RWPE1 (cell line): Measurements from ENCODE around the gene SEC61G.

Experiments used
- CTCF ChIA-PET: fragments of 350-600 bp; sonication (Branson Sonifier 250); formaldehyde crosslinking; extraction: SDS; loops from one replicate; lab custom pipeline; 2021; lab: Yijun Ruan, JAX
- POLR2A ChIA-PET: fragments of 400-600 bp; formaldehyde crosslinking; extraction: SDS; loops from one replicate; lab custom pipeline; 2020; ENCODE audit warnings: antibody characterized with exemption; ENCODE audit not compliant: low non-redundant PET; lab: Yijun Ruan, JAX
- DNase-seq: peaks from one replicate; pipeline ENCODE4 v3.0.0; 2012; ENCODE audit warnings: low spot score
- H3K27ac ChIP-seq: fragments of 450-650 bp; 2 replicates; pipeline ENCODE4 v1.5.1; 2017
- CTCF ChIP-seq: fragments of 450-650 bp; conservative IDR thresholded peaks from 2 replicates; pipeline ENCODE4 v1.5.1; 2017; ENCODE audit warnings: low read depth, mild to moderate bottlenecking

Gene SEC61G

GRCh38 chr7:54743580-54743979 lies 15.4 kb downstream of the SEC61G start:
- POLR2A ChIA-PET, result interaction anchor here (1.4 kb wide), 1 partner anchor 15 kb away, joined by 3 read pairs; the partner anchor contains the start of gene SEC61G

GRCh38 chr7:54738737-54739136 lies 20.3 kb downstream of the SEC61G start:
- CTCF ChIA-PET, result no interaction called here
- POLR2A ChIA-PET, result no interaction called here
- DNase-seq, result no peak
- TF ChIP-seq CTCF, result no peak
- H3K27ac ChIP-seq, result no peak overlapping the region

More at GRCh38 chr7:54743580-54743979, 15.4 kb downstream of the SEC61G start:
- DNase-seq, result no peak
- CTCF ChIA-PET, result interaction anchor here (0.6 kb wide), 1 partner anchor 498 kb away, joined by 3 read pairs; no protein-coding TSS in a partner anchor
- no peak overlapping the region for H3K27ac ChIP-seq
- no peak for TF ChIP-seq CTCF

GRCh38 chr7:54729107-54729506 lies 29.9 kb downstream of the SEC61G start:
- DNase-seq, result no peak
- no peak overlapping the region for H3K27ac ChIP-seq
- ChIA-PET POLR2A (no interaction called here), CTCF (no interaction called here)
- no peak for TF ChIP-seq CTCF

- no peak for TF ChIP-seq CTCF
- ChIA-PET POLR2A (no interaction called here), CTCF (no interaction called here)
- no peak overlapping the region for H3K27ac ChIP-seq
- DNase-seq, result no peak
Measured at GRCh38 chr7:54728411-54728810, 30.6 kb downstream of the SEC61G start.

GRCh38 chr7:54725255-54725654 lies 33.8 kb downstream of the SEC61G start:
- DNase-seq, result no peak
- no peak overlapping the region for H3K27ac ChIP-seq
- CTCF ChIA-PET, result interaction anchor here (0.6 kb wide), 1 partner anchor 529 kb away, joined by 3 read pairs; no protein-coding TSS in a partner anchor
- TF ChIP-seq CTCF, result no peak
- POLR2A ChIA-PET, result no interaction called here

GRCh38 chr7:54722502-54722901 lies 36.5 kb downstream of the SEC61G start:
- POLR2A ChIA-PET, result no interaction called here
- no peak for DNase-seq
- CTCF ChIA-PET, result no interaction called here
- no peak for TF ChIP-seq CTCF
- H3K27ac ChIP-seq, result no peak overlapping the region
